GM19438 (cell line): ENCODE data around the gene PTPRG.

Experiments
- ATAC-seq: cut with Tn5 transposase; IDR thresholded peaks from one replicate; pipeline ENCODE4 v1.9.1; 2021; ENCODE audit warnings: low read depth; ENCODE audit not compliant: unreplicated experiment

Gene PTPRG

GRCh38 chr3:62335196-62335595 lies 773.8 kb downstream of the PTPRG start:
- no peak for ATAC-seq

DNA sequence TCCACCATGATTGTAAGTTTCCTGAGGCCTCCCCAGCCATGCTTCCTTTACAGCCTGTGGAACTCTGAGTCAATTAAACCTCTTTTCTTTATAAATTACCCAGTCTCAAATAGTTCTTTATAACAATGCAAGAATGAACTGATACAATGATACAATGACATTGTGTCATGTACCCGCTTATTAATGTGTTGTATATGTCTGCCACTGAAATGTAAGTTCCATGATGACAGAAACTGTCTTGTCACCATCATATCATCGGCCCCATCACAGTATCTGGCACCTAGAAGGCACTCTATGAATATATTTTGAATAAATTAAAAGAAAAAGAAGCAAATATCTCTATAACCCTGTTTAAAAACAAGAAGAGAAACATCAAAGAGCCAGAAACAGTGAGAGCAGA lies 782.4 kb downstream of the PTPRG start:
- ATAC-seq: no peak
